ENCODE measurements around the gene CNBP.

The CNBP gene

DNA sequence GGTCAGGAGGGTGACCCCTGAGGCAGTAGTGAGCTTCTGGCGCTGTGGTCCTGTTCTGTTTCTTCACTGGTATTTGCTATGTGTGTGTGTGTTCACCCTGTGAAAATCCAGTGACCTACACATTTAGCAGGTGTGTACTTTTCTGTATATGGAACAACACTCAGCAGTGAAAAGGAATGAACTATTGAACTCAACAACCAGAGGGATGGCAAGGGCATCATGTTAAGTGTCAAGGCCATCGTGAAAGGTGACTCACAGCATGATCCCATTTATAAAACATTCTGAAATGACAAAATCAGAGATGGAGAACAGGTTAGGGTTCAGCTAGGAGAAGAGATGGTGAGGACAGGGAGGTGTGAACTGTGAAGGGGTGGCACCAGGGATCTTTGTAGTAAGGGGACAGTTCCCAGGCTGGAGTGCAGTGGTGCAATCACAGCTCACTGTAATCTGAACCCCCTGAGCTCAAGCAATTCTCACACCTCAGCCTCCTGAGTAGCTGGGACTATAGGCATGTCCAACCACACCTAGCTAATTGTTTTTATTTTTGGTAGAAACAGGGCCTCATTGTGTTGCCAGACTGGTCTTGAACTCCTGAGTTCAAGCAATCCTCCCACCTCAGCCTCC lies 52.1 kb downstream of the CNBP start:
- DNase-seq (ENCODE audit: low read depth in 2 of 2) = no peak

DNA sequence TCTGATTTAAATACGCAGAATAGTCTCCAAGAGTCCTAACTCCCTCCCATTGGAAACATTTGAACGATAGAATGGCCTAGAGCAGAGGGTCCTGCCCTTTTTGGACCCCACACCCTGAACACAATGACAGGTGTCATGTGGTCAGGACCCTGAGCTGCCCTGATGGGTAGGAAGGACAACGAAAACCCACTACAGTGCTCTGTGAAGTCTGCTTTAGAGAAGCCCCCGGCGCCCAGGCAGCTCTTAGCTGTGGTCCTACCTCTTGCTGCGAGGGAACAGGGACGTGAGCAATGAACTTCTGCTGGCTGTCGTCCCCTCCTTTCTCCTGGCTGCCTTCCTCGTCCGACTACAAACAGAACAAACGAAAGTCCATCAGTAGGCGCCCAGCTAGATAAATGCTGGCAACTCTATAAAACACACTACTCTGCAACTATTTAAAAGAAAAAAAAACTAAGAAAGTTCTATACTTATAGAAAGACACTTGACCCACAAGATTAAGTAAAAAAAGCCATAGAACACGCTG lies 53.3 kb downstream of the CNBP start:
- no peak for DNase-seq (ENCODE audit: low read depth in 2 of 2)

DNA sequence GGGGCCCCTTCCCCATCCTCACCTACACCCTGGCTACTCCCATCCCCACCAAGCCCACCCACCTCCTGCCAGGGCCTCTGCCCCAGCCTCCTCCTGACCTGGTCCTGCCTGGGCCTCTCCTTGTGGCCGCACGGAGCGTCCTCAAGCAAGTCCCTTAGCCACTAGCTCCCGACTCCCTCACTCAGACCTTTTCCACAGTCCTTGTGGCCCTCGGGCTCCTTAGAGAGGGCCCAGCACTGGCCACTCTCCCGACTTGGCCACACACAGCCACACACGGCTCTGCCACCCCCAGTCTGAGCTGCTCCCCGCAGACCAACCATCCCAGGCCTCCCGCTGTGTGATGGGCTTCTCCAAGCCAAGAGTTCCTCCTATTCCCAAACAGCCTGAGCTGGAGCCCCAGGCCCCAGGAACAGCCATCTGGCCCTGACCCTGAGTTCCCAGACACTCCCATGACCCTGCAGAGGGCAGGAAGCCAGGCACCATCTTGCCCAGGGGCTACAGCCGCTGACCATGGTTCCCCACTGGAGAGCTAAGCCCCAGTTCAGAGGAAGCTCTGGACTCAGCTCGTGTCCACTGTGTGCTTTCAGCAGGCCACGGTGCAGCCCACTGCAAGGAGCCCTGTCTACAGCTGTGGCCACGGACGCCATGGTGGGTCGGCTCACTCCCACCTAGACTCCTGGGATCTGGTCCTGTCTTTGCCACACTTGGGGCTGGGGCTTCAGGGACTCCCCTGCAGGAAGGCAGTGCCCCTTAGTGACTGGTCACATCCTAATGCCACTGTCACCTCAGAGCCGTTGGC lies 55.1 kb downstream of the CNBP start:
- DNase-seq (ENCODE audit: low read depth in 2 of 2) = no peak

DNA sequence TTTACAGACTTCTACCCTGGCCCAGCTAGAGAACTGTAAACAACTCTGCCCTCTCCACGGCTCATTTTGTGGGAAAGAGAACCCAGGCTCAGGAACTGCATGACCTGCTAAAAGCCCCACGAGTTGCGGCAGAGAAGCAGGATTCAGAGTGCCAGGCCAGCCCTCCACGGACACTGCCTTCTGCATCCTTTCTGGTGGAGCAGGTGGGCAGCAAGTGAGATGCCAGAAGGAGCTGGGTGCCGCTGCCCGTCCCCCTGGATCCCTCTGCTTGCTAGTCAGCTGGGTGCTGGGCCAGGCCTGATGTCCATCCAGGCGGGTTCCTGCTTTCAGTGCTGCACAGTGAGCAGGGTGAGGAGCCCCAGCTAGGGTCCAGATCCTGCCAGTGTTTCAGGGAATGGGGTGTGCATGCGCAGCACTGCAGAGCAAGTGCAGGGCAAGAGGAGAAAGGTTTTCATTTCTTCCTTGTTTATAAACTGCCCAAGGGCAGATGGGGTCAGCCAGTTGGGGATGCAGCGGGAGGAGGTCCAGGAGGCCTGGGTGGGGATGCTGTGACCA lies 56.9 kb downstream of the CNBP start:
- DNase-seq (ENCODE audit: low read depth in 2 of 2) = no peak

DNA sequence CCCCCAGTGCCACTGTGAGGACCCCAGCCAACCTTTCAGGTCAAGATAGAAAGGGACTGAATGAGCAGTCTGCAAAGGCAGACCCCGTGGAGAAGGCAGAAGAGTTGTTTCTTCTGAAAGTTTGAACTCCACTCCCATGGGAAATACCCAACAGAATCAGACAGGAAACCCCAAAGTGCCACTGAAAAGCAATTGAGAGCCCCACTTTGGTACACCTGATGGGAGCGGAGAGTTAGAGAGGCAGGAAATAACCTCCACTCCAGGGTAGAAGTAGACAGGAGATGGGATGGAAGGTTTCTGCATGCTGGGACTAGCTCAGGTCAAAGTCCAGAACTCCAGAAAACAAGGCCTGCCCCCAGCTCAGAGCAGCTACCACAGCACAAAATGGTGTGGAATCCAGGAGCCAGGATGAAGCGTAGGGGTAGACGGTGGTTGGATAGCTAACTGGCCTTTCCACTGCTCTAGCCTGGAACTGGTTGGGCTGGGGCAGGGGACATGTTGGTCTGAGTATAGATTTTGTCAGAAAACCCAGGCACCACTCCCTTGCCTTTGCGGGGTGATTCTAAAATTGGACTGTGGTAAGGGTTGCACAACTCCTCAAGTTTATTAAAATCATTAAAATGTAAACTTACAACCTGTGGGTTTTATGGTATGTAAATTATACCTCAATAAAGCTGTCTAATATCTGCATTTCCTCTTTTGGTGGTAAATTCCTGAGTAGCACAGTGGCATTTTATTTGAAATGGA lies 60.2 kb downstream of the CNBP start:
- no peak for DNase-seq (ENCODE audit: low read depth in 2 of 2)

DNA sequence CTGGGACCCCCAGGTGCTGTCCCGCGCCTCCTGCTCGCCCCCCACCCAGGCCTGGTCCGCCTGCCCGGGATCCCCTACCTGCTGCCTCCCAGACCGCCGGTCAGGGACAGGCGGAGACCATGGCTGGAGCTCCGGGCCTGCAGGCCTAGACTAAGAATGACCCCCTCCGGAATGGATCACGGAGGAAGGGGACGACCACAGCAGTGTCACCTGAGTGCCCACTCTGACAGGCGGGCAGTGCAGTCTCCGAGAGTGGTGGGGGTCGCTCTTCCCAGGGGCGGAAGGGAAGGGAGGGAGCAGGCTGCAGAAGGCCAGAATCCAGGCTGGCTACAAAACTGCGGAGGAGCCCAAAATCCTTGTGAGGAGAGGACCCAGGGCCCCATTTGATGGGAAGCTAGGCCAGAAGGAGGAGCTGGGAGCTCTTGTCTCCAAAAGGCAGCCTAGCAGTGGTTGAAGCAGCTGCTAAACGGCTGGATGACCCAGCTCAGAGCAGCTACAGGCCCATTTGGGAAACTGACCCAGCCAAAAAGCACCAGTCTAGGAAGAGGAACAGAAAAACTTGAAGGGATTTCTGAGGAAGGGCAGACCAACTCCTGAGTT lies 61.2 kb downstream of the CNBP start:
- DNase-seq (ENCODE audit: low read depth in 2 of 2) = no peak

DNA sequence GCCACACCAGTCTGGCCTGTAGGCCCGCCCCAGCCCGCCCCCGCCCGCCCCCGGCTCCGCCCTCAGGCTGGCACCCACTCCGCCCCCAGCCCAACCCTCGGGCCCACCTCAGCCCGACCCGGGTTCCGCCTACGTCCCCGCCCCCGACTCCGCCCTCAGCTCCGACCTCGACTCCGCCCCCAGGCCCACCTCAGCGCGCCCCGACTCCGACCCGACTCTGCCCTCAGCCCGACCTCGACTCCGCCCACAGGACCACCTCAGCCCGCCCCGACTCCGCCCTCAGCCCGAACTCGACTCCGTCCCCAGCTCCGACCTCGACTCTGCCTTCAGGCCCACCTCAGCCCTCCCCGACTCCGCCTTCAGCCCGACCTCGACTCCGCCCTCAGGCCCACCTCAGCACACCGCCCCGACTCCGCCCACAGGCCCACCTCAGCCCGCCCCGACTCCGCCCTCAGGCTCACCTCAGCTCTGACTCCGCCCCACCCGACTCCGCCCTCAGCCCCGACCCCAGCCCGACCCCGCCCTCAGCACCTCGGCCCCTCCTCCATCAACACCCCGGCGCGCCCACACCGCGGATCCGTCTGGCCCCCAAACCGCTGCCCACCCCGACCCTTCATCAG lies 61.8 kb downstream of the CNBP start, which contains the start of gene RAB43:
Gene RAB43, minus strand, starts transcription at position 13 of the 620 bp plus-strand sequence. CDS start 315 bp downstream, outside the sequence.
- DNase-seq (ENCODE audit: low read depth in 2 of 2) = peak; percentile 79 to 86

DNA sequence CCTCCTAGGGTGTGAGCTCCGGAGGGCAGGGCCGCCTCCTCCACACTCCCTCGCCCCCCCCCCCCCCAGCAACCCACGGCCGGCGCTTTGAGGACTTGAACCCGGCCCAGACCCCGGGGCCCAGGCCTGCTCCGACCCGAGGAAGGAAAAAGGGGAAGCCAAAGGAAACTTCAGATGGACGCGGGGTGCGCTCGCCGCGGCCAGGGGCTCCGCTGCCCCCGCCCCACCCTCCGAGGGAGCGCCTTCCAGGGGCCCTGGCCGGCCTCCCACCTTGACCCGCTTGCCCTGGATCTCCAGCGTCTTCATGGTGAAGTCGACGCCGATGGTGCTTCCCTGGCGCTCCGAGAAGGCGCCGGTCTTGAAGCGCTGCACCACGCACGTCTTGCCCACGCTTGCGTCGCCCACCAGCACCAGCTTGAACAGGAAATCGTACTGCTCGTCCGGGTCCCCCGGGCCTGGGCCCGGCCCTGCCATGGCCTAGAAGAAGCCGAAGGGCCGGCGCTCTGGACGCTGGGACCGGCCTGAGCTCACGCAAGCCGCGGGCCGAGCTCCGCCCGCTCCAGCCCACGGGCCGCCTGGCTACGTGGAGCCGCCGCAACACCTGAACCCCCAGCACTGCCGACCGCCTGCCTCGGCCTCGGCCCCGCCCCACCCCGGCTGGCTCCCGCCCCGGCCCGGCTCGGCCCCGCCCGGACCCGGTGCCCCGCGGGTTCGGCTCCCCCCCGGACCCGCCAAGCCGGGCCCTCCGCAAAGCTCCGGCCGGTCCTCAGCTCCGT lies 62.5 kb downstream of the CNBP start:
- peak in 1 of 2 donors; percentile 38 for DNase-seq (ENCODE audit: low read depth in 2 of 2)

DNA sequence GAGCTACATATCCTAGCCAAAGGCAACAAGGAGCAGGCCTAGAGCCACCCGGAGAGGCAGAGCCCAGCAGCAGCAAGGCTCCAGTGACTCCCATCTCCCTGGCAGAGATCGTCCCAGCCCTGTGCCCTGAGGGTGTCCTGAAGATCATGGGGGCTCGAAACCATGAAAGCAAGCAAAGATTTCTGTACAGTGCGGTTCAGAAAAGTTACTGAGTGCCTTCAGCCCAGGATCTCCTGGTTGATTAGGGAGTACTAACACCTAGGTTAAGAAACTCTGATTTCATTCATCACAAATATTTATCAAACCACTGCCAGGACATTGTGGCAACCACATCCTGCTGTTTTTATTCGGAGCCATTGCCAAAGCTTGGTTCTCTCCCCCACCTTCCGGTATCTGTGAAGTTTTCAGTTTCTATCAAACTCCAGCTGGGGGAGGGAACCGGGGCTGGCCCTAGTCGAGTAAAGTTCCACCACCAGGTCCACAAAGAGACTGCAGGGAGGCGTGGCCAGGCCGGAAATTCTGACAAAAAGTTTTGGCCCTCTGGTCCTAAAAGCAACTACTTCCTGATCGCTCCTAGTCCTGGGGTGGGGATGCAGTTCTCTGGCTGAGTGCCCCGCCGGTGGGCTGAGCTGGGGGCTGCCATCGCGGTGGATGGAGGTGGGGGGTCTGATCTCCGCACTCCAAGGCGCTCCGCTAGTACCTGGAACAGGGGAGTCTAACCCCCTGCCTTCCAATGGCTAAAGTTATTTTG lies 63.3 kb downstream of the CNBP start:
- DNase-seq (ENCODE audit: low read depth in 2 of 2) = peak; percentile 76 to 77

DNA sequence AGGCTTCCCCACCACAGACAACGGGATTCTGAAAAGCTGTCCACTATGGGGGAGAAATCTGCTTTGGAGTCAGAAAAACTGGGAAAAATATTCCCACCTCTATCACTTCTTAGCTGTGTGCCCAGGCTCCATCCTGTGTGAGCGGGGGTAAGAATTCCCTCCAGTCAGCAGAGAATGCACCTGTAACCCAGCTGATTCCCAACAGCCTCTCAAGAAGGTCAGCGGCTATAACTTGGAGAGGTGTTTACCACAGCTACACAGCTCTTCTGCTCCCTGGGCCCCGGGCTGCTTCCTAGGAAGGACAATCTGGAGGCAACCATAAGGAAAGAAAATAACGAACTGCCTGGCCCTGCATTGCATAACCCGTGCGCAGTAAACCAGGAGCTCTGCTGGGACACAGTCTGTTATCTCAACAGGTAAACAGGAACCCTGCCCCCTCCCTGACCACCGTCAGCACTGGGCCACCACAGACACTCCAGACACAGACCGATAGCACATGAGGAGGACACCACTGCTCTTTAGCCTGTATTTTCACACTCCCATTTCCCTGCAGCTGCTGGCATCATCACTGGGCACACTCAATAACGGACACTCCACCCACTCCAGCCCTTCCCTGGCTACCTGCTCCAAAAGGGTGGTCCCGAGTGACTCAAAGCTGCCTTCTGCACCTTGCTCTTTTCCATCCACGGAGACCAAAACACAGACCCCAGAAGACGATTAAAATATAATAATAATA lies 64.2 kb downstream of the CNBP start:
- no peak for DNase-seq (ENCODE audit: low read depth in 2 of 2)

DNA sequence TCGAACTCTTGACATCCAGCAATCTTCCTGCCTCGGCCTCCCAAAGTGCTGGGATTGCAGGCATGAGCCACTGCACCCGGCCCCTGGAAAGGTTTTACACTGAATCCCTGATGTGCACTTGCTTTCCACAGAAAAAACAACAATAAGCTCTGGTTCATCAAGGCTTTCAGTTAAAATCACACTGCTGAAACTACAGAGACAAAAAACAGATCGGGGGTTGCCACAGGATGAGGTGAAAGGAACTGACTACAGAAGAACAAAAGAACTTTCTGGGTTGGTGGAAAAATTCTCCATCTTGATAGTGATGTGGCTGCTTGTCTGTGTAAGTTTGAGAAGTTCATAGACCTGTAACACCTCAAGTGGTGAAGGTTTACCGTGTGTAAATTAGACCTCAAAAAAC lies 65.0 kb downstream of the CNBP start:
- DNase-seq (ENCODE audit: low read depth in 2 of 2) = peak in 1 of 2 donors; percentile 36

Data from stimulated activated CD4-positive, alpha-beta T cell treated with anti-CD3 and anti-CD28 coated beads, Interleukin-1b, Interleukin-23, amount 100 ng/mL, for 4 hours (primary cell).